Measurements from ENCODE around the gene KLHDC2. TPM values are rescaled to one million over a fixed set of nuclear protein-coding genes. Genes with fewer than 3 reads are reported as not detected.

The KLHDC2 gene
- polyA plus RNA-seq, 1 donor (not counting 4 experiments of a cell fraction or from before 2014, with no cell fraction given) = 34.0 TPM

GRCh38 chr14:49727171-49727570 is 40.8 kb upstream of the KLHDC2 start:
- DNase-seq (ENCODE audit: low read depth, low spot score) = no peak
- FAIRE-seq = no peak

GRCh38 chr14:49732896-49733295 is 35.1 kb upstream of the KLHDC2 start:
- H3K9me1 ChIP-seq (ENCODE audit: control insufficient read depth, extremely low read depth, insufficient read depth, low read length) = no peaks in the 10 kb centered on the region
- H3K4me1 ChIP-seq (ENCODE audit: control insufficient read depth, extremely low read depth, insufficient read depth, low read length) = no peaks in the 10 kb centered on the region
- no peak overlapping the region for H2AFZ ChIP-seq (ENCODE audit: control insufficient read depth, low read length)
- no peaks in the 10 kb centered on the region for H3K9me3 ChIP-seq (ENCODE audit: control insufficient read depth, low read depth, low read length)
- no peak overlapping the region for H3K4me2 ChIP-seq (ENCODE audit: control insufficient read depth, extremely low read depth, insufficient read depth, low read depth, low read length)
- dilution Hi-C loops (cut with MboI; ENCODE audit: extremely low pct_ligation_motif_present, low sequenced_read_pairs) = no loop called here
- DNase-seq (ENCODE audit: low read depth, low spot score) = no peak
- TF ChIP-seq EZH2 (IDR thresholded peaks at IDR 0.05; ENCODE audit: low read length) = no peak
- no peak for TF ChIP-seq CTCF (optimal IDR thresholded peaks at IDR 0.05 in 1 of 3, IDR thresholded peaks at IDR 0.05 in 1 of 3, conservative IDR thresholded peaks at IDR 0.05 in 1 of 3; ENCODE audit: extremely low read depth in 1 of 3, insufficient read depth in 2 of 3, low read length in 3 of 3)
- no peak overlapping the region for H3K27ac ChIP-seq (ENCODE audit: control insufficient read depth, insufficient read depth, low read length)
- H3K36me3 ChIP-seq (ENCODE audit: control insufficient read depth in 2 of 2, extremely low read depth in 1 of 2, insufficient read depth in 2 of 2, low read length in 2 of 2) = no peaks in the 10 kb centered on the region
- no peaks in the 10 kb centered on the region for H3K79me2 ChIP-seq (ENCODE audit: control insufficient read depth, insufficient read depth, low read length)
- H4K20me1 ChIP-seq (ENCODE audit: control insufficient read depth, extremely low read depth, insufficient read depth, low read length) = no peaks in the 10 kb centered on the region
- FAIRE-seq = no peak
- no peaks in the 10 kb centered on the region for H3K27me3 ChIP-seq (ENCODE audit: control insufficient read depth, extremely low read depth, insufficient read depth, low read length)
- H3K4me3 ChIP-seq (ENCODE audit: control insufficient read depth in 2 of 3, extremely low read depth in 1 of 3, insufficient read depth in 2 of 3, low read depth in 1 of 3, low read length in 3 of 3) = no peak overlapping the region
- H3K9ac ChIP-seq (ENCODE audit: control insufficient read depth, extremely low read depth, insufficient read depth, low read length) = no peak overlapping the region

More at GRCh38 chr14:49727171-49727570, 40.8 kb upstream of the KLHDC2 start:
- Histone ChIP-seq H3K27ac (ENCODE audit: control insufficient read depth, insufficient read depth, low read length) (no peak overlapping the region), H4K20me1 (ENCODE audit: control insufficient read depth, extremely low read depth, insufficient read depth, low read length) (no peaks in the 10 kb centered on the region), H3K79me2 (ENCODE audit: control insufficient read depth, insufficient read depth, low read length) (no peaks in the 10 kb centered on the region), H3K27me3 (ENCODE audit: control insufficient read depth, extremely low read depth, insufficient read depth, low read length) (no peaks in the 10 kb centered on the region), H3K9me1 (ENCODE audit: control insufficient read depth, extremely low read depth, insufficient read depth, low read length) (no peaks in the 10 kb centered on the region), H2AFZ (ENCODE audit: control insufficient read depth, low read length) (no peak overlapping the region), H3K9ac (ENCODE audit: control insufficient read depth, extremely low read depth, insufficient read depth, low read length) (no peak overlapping the region), H3K4me3 (ENCODE audit: control insufficient read depth in 2 of 3, extremely low read depth in 1 of 3, insufficient read depth in 2 of 3, low read depth in 1 of 3, low read length in 3 of 3) (no peak overlapping the region), H3K4me2 (ENCODE audit: control insufficient read depth, extremely low read depth, insufficient read depth, low read depth, low read length) (no peak overlapping the region), H3K36me3 (ENCODE audit: control insufficient read depth in 2 of 2, extremely low read depth in 1 of 2, insufficient read depth in 2 of 2, low read length in 2 of 2) (no peaks in the 10 kb centered on the region), H3K9me3 (ENCODE audit: control insufficient read depth, low read depth, low read length) (no peaks in the 10 kb centered on the region), H3K4me1 (ENCODE audit: control insufficient read depth, extremely low read depth, insufficient read depth, low read length) (no peaks in the 10 kb centered on the region)
- TF ChIP-seq EZH2 (IDR thresholded peaks at IDR 0.05; ENCODE audit: low read length) = no peak
- no peak for TF ChIP-seq CTCF (optimal IDR thresholded peaks at IDR 0.05 in 1 of 3, IDR thresholded peaks at IDR 0.05 in 1 of 3, conservative IDR thresholded peaks at IDR 0.05 in 1 of 3; ENCODE audit: extremely low read depth in 1 of 3, insufficient read depth in 2 of 3, low read length in 3 of 3)
- dilution Hi-C loops (cut with MboI; ENCODE audit: extremely low pct_ligation_motif_present, low sequenced_read_pairs) = no loop called here
